Right lobe of liver (tissue), 4 donors: ENCODE data around the gene DLX2.

Source experiments
- CTCF ChIP-seq, 4 donors: fragments of 200-600 bp in 3 of 4; fragments of 450-650 bp in 1 of 4; IDR thresholded peaks; one replicate each; pipeline versions ENCODE4 v1.5.1 to v1.8.0; 2016 to 2022; ENCODE audit warnings: antibody characterized with exemption in 4 of 4, mild to moderate bottlenecking in 2 of 4
- POLR2A ChIP-seq: fragments of 450-650 bp; IDR thresholded peaks from one replicate; pipeline ENCODE4 v1.6.1; 2017; ENCODE audit warnings: antibody characterized with exemption, mild to moderate bottlenecking
- donor health status: DM: no; HTN: no; CAD: no.
- donor health status: DM: no; HTN: no; CAD: no.
- donor health status: DM: no; HTN: yes; CAD: no.

- TF ChIP-seq CTCF (IDR thresholded peaks at IDR 0.05) (no peak), POLR2A (no peak)
Observed at GRCh38 chr2:172062402-172063004, 40.2 kb downstream of the DLX2 start.
